Measurements from ENCODE around the gene ARHGAP1. TPM values are rescaled to one million over a fixed set of nuclear protein-coding genes. Genes with fewer than 3 reads are reported as not detected.

ARHGAP1 gene
- total and polyA plus RNA-seq, 2 of the 13 experiments (the other 11 are each of a cell fraction or from before 2014, with no cell fraction given): 18.6 to 30.3 TPM

DNA sequence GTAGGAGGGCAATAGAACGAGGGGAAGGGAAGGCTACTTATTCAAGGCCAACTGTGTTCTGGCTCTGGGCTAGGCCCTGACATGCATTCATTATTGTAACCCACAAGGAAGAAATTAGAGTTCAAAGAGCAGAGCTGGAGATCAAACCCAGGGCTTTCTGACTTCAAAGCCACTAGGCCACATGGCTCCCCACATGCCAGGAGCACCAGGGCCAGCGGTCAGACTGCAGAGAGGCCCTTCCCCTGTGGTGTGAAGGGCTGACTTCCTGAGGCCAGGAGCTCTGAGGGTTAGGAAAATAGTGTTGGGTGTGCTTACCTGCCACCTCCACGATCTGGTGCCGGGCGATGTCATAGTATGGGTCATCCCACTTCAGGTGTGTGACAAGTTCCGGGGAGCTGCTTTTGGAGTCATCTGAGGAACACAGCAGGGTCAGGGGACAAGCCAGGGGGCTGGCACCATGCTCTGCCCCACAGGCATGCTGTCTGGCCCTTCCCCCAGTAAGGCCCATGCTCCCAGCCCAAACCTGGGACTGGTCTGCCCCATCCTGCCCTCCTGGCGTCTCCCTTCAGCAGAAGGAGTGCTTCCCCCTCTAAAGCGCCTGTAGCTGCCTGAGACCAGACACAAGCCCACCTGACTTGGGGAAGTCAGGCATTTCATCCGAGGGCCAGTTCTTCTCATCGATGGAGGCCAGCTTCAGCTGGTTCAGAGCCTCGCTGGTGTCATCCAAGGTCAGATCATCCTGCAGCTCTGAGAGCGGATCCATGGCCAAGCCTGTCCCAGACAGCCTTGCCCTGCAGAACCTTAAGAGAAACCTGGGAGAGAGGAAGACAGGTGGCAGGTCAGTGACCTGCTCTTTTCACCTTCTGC lies 4.8 kb downstream of the ARHGAP1 start (continued):
- TF ChIP-seq ZNF280D (CRISPR knock-in tag; IDR thresholded peaks at IDR 0.05) (peak; percentile 37; the same call in 1 of the 2 replicates), DNMT1 (CRISPR knock-in tag; IDR thresholded peaks at IDR 0.05) (no peak), ZNF674 (CRISPR knock-in tag; IDR thresholded peaks at IDR 0.05; ENCODE audit: low read depth) (no peak), ZNF20 (CRISPR knock-in tag; IDR thresholded peaks at IDR 0.05) (no peak), SIN3B (IDR thresholded peaks at IDR 0.05; ENCODE audit: low read length) (no peak), RBM22 (optimal IDR thresholded peaks at IDR 0.05; ENCODE audit: low read length) (no peak), THRA (CRISPR knock-in tag; IDR thresholded peaks at IDR 0.05; ENCODE audit: borderline replicate concordance) (peak; percentile 33; the same call in 1 of the 2 replicates), ZNF883 (CRISPR knock-in tag; IDR thresholded peaks at IDR 0.05; ENCODE audit: not compliant biosample characterization) (no peak), NFYB (CRISPR knock-in tag; IDR thresholded peaks at IDR 0.05) (no peak), ZNF333 (CRISPR knock-in tag; IDR thresholded peaks at IDR 0.05; ENCODE audit: borderline replicate concordance) (no peak), BCLAF1 (IDR thresholded peaks at IDR 0.05) (no peak), ZNF382 (CRISPR knock-in tag; IDR thresholded peaks at IDR 0.05; ENCODE audit: borderline replicate concordance) (no peak), ZBTB43 (CRISPR knock-in tag; conservative IDR thresholded peaks at IDR 0.05) (peak; percentile 71), RAD21 (CRISPR knock-in tag; IDR thresholded peaks at IDR 0.05) (no peak), KMT2A (CRISPR knock-in tag; IDR thresholded peaks at IDR 0.05) (no peak), MAX (IDR thresholded peaks at IDR 0.05) (peak; percentile 99), SPEN (CRISPR knock-in tag; IDR thresholded peaks at IDR 0.05; ENCODE audit: low read depth) (0 out of 2 replicates have a peak, but pooled peaks have one; percentile 58), ZNF143 (CRISPR knock-in tag; IDR thresholded peaks at IDR 0.05) (peak; percentile 45; the same call in 1 of the 2 replicates)
- TF ChIP-seq, protein P1, sequence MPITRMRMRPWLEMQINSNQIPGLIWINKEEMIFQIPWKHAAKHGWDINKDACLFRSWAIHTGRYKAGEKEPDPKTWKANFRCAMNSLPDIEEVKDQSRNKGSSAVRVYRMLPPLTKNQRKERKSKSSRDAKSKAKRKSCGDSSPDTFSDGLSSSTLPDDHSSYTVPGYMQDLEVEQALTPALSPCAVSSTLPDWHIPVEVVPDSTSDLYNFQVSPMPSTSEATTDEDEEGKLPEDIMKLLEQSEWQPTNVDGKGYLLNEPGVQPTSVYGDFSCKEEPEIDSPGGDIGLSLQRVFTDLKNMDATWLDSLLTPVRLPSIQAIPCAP (CRISPR knock-in tag; IDR thresholded peaks at IDR 0.05; ENCODE audit: low read depth): no peak

Data from HepG2 (cell line).